ENCODE results near the gene COLEC12.
"Not testable (repeated sequence)": the region's sequence is repeated elsewhere in the genome, so short reads cannot be mapped to it uniquely, and the experiment has no call there.

Gene COLEC12

DNA sequence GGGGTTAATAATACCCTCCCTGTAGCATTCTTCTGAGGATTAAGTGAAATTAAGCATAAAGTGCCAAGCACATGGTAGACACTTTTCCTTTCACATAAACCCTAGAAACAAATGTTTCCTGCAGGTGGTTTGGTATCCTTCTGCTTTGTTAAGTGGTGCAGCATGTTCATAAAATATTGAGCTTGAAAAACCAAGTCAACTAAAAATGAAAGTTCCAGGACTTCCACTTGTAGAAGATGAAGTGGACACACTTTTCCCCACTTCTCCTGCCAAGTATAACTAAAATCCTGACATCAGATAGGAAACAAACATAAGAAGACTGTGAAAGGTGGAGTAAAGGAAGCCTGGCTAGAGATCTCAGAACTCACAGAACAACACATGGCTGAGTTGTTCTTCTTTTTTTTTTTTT is 90.5 kb downstream of the COLEC12 start:
- no peak for DNase-seq (ENCODE audit: extremely low spot score)
- TF ChIP-seq, protein P1, sequence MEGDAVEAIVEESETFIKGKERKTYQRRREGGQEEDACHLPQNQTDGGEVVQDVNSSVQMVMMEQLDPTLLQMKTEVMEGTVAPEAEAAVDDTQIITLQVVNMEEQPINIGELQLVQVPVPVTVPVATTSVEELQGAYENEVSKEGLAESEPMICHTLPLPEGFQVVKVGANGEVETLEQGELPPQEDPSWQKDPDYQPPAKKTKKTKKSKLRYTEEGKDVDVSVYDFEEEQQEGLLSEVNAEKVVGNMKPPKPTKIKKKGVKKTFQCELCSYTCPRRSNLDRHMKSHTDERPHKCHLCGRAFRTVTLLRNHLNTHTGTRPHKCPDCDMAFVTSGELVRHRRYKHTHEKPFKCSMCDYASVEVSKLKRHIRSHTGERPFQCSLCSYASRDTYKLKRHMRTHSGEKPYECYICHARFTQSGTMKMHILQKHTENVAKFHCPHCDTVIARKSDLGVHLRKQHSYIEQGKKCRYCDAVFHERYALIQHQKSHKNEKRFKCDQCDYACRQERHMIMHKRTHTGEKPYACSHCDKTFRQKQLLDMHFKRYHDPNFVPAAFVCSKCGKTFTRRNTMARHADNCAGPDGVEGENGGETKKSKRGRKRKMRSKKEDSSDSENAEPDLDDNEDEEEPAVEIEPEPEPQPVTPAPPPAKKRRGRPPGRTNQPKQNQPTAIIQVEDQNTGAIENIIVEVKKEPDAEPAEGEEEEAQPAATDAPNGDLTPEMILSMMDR (IDR thresholded peaks at IDR 0.05; ENCODE audit: control extremely low read depth, extremely low read depth, low read depth, missing control alignments): no peak
- ChIA-PET CTCF (interaction anchor here (1.1 kb wide), 1 partner anchor 27 kb away, joined by 3 read pairs; no protein-coding TSS in a partner anchor), POLR2A (no interaction called here)

DNA sequence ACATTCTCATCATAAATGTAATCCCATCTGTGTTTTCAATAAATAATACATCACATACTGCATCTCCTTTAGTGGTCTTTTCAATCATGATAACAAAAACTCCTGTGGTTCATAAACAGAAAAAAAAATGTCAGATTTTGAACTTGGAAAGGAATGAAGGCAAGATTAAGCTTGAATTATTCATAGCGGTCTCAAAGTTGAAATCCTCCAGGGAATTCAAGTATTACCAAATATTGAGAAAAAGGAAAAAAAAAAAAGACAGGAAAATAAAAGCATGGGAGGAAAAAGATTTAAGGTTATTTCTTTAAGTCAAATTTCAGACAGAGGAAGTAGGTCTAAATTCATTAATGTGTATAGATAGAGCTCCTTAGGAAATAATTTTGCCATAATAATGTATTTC is 92.1 kb downstream of the COLEC12 start:
- TF ChIP-seq, protein P1 (IDR thresholded peaks at IDR 0.05; ENCODE audit: control extremely low read depth, extremely low read depth, low read depth, missing control alignments): no peak
- DNase-seq (ENCODE audit: extremely low spot score): no peak
- POLR2A ChIA-PET: no interaction called here
- CTCF ChIA-PET: interaction anchor here (1.3 kb wide), 1 partner anchor 15 kb away, joined by 3 read pairs; no protein-coding TSS in a partner anchor

DNA sequence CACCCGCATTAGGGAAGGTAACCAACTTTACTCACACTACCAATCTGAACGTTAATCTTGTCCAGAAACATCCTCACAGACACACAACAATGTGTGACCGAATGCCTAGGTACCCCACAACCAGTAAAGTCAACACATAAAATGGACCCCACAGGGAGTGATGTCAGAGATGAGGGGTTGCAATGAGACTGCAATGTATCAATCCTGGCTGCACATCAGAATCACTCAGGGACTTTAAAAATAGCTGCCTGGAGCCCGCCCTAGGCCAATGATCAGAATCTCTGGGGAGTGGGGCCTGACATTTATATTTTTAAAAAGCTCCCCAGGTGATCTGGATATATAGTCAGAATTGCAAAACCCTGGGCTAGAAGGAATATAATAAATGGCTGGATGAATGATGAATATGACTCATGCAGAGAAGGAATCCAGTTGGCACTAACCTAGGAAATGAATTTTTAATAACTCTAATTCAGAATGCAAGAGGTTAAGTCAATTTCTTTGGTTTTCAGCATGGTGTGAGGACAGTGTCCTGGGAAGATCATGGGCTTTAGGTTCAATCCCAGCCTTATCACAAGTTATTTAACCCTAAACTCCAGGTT is 92.8 kb downstream of the COLEC12 start:
- DNase-seq (ENCODE audit: extremely low spot score): no peak
- POLR2A ChIA-PET: no interaction called here
- TF ChIP-seq, protein P1 (IDR thresholded peaks at IDR 0.05; ENCODE audit: control extremely low read depth, extremely low read depth, low read depth, missing control alignments): no peak
- CTCF ChIA-PET: interaction anchor here (1.3 kb wide), 1 partner anchor 15 kb away, joined by 3 read pairs; no protein-coding TSS in a partner anchor

DNA sequence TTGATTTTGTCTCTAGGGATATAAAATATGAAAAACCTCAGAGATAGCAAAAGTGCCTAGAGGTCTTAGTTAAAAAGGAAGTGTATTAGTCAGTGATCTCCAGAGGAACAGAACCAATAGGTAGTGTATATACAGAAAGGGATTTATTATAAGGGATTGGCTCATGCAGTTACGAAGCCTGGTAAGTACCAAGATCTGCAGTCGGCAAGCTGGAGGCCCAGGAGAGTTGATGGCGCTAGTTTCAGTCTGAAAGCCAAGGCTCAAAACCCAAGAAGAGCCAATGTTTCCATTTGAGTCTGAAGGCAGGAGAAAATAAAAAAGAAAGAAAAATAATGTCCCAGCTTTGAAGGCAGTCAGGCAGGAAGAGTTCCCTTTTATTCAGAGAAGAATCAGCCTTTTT is 93.3 kb downstream of the COLEC12 start:
- TF ChIP-seq, protein P1 (IDR thresholded peaks at IDR 0.05; ENCODE audit: control extremely low read depth, extremely low read depth, low read depth, missing control alignments): no peak
- ChIA-PET POLR2A (no interaction called here), CTCF (no interaction called here)
- DNase-seq (ENCODE audit: extremely low spot score): no peak

DNA sequence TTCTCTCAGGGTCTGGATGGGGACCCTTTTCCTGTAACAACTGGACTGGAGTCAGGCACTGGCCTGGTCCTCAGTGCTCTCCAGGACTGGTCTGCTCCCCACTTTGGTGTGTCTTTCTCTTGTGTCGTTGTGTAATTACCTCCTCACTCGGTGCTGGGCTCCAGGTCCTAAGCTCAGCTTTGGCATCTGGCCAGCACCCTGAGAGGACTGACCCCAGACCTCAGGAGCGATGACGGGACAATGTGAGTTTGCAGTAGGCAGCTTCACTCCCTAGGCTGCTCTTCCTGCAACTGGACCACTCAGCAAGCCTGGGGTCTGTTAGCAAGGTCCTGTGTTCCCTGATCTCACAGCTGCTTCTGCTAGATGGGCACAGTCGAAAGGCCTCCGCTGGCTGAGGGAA is 93.8 kb downstream of the COLEC12 start:
- ChIA-PET CTCF (no interaction called here), POLR2A (no interaction called here)
- TF ChIP-seq, protein P1 (IDR thresholded peaks at IDR 0.05; ENCODE audit: control extremely low read depth, extremely low read depth, low read depth, missing control alignments): no peak
- DNase-seq (ENCODE audit: extremely low spot score): no peak

DNA sequence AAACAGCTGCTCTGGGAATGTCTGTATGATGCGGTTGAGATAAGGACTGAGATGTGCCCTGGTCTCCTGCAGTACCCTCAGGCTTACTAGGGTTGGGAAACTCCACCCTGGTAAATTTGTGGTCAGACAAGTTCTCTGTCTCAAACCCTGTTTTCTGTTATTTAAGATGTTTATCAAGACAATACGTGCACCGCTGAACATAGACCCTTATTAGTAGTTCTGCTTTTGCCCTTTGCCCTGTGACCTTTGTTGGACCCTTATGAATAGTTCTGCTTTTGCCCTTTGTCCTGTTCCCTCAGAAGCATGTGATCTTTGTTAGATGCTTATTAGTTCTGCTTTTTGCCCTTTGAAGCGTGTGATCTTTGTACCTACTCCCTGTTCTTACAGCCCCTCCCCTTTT is 95.5 kb downstream of the COLEC12 start:
- POLR2A ChIA-PET; DNase-seq (ENCODE audit: extremely low spot score); CTCF ChIA-PET: not testable (repeated sequence)

DNA sequence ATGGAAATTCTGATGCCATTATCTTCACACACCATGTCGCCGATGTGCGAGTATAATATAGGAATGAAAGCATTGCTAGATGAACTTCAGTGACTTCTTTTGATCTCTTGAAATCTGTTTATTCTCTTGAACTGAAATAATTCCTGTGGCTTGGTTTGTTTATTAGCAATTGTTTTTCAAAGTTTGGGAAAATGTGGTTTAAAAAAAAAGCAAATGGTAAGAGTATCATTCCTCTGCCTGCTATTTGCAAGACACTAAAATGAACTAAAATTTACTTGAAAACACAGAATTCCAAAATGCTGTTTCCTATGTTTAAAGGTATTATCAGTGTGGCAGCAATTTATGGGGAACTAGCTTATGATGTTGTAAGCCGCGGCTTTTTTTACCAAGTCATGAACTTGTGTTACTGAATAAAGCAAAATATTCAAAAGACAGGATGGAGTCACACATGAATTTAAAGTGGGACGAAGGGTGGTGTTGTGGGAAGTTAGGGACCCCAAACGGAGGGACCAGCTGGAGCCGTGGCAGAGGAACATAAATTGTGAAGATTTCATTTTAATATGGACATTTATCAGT is 96.4 kb downstream of the COLEC12 start:
- TF ChIP-seq, protein P1 (IDR thresholded peaks at IDR 0.05; ENCODE audit: control extremely low read depth, extremely low read depth, low read depth, missing control alignments): no peak
- CTCF ChIA-PET: no interaction called here
- POLR2A ChIA-PET: no interaction called here
- DNase-seq (ENCODE audit: extremely low spot score): no peak

Data from GM10248 (cell line).